Hematopoietic multipotent progenitor cell treated with erythropoietin and hydrocortisone succinate and interleukin-3 and kit ligand, for 17 days (in vitro differentiated cells): ENCODE results near the gene SELENOM.

Experiments
- DNase-seq: peaks from one replicate; pipeline ENCODE4 v3.0.0-alpha.2; 2015; ENCODE audit warnings: low spot score

SELENOM gene, protein sequence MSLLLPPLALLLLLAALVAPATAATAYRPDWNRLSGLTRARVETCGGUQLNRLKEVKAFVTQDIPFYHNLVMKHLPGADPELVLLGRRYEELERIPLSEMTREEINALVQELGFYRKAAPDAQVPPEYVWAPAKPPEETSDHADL

DNA sequence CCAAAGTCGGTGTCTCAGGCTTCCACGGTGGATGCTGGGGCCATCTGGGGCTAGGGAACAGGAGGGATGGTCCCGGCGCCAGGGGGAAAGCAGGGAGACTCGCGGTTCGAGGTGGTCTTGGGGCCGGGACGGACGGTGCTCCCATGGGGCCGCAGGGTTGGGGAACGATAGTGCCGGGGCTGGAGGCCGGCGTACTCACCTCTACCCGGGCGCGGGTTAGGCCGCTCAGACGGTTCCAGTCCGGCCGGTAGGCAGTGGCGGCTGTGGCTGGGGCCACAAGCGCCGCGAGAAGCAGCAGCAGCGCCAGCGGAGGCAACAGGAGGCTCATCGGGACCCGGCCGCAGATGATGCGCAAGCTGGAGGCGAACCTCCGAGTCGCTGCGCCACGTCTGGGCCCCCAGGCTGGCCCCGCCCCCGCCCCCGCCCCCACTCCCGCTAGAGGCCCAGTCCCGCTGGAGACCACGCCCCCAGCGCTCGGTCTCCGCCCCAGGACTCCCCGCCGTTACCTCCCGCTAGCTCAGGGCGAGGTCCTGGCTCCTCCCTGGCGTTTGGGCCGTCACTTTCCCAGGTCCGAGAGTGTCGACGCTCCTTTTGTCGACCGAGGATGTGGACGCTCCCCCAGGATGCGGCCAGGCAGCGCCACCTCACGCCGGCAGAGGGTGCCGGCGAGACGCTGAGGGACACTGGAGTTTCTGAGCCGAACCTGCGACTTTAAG lies at the start of gene SELENOM:
Gene SELENOM (minus strand): TSS at position 391 of the 716 bp plus-strand sequence. CDS start 63 bp downstream, at position 328.
- peak; percentile 91 for DNase-seq

DNA sequence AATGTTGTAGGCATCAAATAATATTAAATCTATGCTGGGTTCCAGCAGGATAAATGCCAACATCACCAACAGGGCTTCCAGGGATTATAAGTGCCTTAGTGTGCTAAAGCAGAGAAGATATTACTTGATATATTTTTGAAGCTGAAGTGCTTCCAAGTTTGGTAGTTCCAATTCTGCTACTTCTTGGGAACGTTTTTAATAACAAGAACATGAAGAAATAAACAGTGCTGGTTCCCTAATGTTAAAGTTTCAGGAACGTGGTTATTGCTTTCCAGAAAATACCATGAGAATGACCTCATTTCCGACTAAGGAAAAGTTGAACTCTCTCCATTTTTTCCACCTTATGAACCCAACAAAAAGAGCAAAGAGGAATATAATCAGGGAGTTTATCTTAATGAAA lies 48.1 kb upstream of the SELENOM start:
- no peak for DNase-seq

DNA sequence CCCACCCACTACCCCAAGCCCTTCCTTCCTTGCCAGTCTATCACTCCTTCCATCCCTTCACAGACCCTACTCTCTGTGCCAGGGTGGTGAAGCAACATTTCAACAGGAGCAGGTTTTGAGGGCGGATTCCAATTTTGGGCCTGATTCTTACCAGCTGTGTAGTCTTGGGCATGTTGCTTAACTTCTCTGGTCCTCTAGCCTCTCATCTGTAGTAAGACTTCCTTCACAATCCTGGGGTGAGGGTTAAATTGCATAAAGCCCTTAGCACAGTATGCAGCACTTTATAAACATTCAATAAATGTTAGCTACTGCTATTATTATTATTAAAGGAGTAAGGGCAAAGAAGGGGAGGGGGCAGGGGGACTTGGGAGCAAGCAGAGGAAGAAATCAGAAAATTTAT lies 47.6 kb upstream of the SELENOM start:
- no peak for DNase-seq

DNA sequence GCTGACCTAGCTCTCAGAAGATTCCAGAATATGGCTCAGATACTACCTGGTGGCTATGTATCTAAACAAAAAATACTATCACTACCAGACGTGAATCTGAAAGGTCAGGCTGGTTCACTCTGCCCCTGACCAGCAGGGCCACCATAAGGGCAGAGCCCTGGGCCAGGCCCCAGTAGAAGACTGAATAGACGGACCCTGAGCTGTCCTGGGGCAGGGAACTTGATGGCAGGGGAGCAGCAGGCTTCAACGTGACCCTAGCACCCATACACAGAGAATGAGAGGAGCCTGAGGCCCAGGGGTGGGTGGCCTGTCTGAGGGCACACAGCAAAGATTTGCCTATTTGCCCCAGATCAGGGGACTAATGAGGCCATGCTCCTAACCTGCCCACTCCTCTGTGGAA lies 46.0 kb upstream of the SELENOM start:
- DNase-seq, result no peak

DNA sequence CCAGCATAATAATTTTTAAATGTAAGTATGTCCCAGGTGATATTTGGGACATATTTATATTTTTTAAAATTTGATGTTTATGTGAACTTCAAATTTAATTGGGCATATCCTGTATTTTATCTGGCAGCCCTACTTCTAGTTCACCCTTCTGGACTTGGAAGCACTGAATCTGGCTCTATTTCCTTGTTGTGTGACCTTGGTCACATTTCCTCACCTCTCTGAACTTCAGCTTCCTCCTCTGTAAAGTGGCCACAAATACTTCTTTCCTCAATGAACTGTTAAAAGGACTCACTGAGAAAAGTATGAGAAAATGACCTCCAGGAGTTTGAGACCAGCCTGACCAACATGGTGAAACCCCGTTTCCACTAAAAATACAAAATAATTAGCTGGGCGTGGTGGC lies 44.5 kb upstream of the SELENOM start:
- no peak for DNase-seq

DNA sequence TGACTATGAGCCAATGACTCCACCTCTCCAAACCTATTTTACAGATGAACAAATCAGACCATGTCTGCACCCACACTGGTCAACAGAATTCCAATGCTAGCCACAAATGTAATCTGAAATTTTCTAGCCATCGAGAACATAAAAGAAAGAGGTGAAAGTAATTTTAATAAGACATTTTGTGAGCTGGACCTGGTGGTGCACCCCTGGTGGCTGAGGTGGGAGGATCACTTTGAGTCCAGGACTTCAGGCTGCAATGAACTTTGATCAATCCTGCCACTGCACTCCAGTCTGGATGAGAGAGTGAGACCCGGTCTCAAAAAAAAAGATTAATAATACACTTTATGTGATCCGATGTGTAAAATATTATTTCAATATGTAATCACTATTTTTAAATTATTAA lies 43.2 kb upstream of the SELENOM start:
- no peak for DNase-seq

DNA sequence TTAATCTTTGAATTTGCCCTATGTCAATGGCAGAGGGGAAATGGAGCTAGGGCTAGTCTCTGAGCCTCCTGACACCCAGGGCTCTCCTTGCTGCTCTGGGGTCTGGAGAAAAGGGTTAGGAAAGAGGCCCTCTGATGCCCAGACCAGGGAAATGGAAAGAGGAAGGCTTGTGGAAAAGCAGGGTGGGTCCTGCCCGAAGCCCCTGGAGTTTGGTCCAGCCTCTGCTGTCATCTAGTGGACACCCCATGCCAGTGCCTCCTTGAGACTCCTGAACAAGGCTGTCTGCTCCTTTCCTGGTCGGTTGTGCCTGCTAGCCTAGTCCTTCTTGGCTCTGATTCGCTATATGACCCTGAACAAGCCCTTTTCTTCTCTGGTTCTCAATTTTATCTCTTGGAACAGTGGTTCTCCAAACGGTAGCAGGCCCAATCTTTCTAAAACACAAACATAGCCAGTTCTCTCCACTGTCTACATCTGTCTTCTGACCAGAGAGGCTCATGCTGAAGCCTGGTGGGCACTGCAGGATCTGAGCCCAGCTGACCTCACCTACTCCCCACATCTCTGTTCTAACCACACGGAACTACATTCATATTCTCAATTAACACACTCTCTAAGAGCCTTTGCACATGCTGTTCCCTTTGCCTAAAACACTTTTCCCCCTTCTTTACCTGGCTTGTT lies 41.7 kb upstream of the SELENOM start:
- no peak for DNase-seq

DNA sequence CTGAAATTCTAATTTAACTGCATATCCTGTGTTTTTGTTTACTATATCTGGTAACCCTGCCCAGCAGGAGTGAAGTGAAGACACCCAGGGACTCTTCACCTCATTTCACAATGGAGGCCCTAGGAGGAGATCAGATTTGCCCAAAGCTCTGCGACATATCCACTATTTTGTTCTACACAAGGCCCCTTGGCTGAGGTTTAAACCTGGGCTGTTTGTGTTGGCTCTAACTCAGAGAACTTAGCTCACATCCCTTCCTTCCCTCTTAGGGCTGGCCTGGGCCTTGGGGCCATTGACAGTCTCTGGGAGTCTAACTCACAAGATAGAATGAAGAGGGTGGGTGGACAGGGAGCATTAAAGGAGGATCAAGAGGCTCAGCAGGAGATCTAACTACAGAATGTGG lies 41.1 kb upstream of the SELENOM start:
- no peak for DNase-seq

DNA sequence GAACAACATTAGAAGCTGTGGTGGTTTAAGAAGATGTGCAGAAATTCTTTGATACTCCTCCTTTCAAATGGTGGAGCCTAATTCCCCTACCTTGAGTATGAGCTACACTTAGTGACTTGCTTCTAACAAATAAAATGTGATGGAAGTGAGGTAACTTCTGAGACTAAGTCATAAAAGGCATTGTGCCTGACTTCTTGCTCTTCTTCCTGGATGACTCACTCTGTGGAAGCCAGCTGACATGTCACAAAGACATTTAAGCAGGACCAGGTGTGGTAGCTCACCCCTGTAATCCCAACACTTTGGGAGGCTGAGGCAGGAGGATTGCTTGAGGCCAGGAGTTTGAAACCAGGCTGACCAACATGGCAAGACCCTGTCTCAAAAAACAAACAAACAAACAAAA lies 36.9 kb upstream of the SELENOM start:
- DNase-seq, result no peak

DNA sequence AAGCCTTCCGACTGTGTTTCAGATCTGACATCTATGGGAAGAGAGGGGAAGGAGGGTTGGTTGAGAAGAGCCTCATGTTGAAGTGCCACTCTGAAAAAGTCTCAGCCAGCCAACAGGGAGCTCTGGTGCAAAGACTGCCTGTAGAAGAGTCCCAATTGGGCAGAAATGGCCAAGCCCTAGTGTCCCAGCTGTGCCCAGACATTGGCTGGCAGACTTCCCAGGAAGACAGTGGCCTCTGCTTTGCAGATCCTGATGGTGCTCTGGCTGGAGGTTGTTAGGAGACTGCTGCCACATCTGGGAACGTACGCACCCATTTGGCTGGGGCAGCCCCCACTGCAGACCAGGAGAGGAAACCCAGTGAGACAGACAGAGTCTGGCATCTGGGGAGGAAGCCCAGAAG lies 36.2 kb upstream of the SELENOM start:
- DNase-seq, result no peak

DNA sequence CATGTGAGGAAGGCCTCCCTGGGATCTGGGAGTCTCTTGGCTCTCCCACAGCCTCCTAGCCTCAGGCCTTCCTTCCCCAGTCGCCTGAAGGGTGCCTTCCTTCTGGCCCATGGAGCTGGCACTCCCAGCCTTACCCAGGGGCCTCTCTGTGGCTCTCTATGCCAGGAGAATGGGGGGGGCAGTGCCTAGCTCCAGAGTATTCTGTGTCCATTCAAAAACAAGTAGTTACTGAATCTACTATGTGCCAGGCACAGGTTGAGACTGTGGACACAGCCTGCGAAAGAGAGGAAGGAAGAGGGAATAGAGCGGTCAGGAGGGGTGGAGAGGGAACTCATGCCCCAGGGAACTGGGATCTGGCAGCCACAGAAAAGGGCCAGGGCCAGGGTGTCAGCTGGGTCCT lies 35.7 kb upstream of the SELENOM start:
- DNase-seq, result no peak

DNA sequence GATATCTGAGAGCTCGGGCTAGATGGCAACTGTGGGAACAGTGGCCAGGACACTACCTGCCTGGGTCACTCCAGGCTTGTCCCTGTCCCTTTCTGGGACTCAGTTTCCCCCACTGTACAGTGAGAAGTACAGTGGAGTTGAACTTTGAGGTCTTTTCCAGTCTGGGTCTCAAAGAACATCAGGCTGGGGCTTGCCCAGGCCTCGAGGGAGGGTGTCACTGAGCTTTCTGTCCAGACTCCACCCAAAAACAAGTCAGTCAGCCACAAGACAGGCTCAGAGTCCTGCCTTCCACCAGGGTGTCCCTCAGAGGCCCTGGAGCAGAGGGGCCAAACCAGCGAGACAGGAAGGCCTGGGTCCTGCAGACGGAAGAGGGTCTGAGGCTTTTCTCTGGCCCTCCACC lies 34.9 kb upstream of the SELENOM start:
- no peak for DNase-seq

DNA sequence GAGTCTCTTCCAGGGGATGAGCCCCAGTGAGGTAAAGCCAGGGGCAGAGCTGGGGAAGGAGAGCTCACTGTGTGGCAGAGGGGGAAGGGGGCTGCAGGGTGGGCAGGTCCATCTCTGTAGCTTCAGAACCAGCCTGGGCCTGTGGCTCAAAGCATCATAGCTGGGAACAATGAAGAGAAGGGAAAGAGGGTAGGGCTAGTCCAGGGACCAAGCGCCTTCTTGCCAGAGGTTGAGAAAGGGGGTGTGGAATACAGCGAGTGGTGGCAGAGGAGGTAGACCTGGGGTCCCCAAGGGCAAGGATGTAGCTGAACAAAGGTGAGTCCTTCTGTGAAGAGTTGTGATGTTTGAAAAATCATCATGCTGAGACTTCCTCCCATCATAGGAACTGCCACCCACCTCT lies 34.2 kb upstream of the SELENOM start:
- no peak for DNase-seq

DNA sequence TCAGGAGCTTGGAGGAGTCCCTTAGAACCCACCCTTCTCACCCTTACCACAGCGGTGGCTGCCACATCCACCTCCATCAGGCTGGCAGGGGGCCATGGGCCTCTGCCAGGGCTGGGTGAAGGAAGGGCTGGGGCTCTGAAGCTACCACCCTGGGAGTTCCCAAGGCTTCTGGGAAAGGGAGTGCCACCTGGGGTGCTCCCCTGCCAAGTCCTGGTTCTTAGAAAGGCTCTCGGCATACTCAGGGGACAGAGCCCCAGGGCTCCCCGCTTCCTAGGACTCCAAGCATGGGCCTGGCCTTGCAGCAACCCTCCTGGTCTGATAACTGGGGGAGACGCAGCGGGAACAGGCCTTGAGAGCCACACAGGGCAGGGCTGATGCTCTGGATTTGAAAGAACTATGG lies 33.4 kb upstream of the SELENOM start:
- DNase-seq, result no peak

DNA sequence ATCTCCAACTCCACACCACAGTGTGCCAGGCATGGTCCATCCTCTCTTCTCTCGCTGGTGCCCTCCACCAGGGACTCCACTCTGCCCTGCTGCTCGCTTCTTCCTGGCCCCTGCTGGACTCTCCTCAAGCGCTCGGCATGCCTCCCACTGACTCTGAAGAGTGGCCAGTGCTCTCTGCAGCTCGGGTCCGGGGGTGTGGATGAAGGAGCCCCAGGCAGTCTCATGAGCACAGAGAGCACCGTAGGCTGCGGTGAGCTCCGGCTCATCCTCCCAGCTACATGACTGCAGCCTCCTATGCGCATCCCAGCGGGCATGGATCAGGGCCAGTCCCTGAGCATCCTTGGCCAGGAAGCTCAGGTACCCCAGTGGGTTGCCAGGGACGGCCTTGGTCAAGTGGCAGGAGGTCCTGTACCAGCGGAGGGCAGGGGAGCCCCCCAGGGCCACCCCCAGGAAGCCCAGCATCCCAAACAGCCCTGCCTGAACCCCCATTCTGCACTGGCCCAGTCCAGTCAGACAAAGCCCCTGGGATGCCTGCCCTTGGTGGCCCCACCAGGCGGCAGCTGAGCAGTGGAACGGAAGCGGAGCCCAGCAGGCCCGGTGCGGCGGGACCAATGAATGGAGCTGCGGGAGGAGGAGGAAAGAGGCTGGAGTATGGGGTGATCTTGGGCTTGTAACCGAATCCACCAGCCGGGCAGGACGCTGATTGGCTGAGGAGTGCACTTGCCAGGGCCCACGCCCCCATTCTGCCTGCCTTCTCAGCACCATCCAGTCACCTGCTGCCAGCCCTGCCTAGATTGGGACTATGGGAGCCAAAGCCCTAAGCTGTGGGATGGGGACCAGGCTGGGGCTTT lies 32.7 kb upstream of the SELENOM start, which contains the start of gene PLA2G3:
Gene PLA2G3 (minus strand): TSS at position 643 of the 851 bp plus-strand sequence. CDS start 154 bp downstream, at position 489.
- DNase-seq, result no peak

DNA sequence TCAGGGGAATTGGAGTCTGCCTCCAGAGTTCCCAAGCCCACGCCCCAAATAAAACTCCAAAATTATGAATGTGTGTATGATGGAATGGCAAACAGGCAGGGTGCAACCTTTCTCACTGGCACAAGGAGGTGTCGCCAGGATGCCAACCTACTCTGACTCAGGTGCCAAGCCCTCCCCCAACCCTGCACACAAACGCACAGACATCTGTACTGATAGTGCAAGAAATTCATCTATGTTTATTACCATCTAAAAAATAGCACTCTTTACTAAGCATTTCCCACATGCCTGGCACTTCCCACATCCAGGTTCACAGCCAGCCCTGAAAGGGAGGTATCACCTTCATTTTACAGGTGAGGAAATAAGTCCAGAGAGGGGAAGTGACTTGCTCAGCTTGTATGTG lies 31.7 kb upstream of the SELENOM start:
- DNase-seq, result no peak

DNA sequence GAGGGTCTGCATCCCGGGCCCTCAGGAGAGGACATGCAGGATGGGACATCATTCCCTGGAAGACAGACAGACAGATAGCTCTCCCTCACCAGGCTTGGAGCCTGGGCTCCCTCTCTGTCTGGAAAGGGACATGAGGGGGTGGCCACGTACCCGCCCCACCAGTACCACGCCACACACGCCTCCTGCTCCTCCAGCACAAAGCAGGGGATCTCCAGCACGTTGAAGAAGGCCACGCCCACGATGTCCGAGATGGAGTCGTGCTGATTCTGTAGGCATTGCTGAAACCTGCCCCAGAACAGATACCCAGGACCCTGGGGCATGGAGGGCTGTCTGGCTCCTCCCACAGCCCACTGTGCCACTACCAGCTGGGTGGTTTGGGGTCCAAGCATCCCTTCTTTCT lies 30.8 kb upstream of the SELENOM start:
- DNase-seq, result no peak

DNA sequence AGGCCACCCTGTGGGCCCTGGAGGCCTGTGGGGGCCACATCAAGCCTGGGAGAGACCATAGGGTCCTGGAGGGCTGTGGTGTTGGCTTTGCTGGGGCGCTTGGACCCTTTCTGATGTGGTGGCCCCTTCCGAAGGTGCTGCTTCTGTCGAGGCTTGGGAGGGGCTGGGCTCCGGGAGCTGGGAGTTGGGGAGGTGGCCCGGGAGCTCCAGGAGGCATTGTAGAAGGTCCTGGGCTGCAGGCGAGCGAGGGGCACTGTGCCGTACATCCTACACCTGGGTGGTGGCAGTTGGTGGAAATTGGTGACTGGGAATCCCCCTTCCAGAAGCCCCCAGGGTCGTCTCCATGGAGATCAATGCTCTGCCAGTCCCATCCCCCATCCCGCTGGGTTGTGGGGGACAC lies 30.4 kb upstream of the SELENOM start:
- no peak for DNase-seq

DNA sequence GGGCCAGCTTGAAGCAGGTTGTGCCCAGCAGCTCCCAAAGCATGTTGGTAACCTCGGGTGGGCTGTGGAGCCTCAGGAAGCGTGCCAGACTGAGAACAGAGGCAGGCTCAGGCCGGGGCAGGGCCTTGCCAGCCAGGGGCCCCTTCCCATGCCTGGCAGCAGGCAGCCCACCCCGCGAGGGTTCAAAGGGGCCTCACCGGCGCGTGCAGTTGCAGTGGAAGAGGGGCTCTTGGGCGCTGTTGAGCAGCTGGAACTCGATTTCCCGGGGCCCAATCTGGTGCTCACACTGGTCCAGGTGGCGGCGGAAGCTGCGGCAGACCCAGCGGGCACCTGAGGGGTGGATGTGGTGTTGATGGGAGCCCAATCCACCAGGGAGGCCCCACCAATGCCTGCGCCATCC lies 29.3 kb upstream of the SELENOM start:
- no peak for DNase-seq

DNA sequence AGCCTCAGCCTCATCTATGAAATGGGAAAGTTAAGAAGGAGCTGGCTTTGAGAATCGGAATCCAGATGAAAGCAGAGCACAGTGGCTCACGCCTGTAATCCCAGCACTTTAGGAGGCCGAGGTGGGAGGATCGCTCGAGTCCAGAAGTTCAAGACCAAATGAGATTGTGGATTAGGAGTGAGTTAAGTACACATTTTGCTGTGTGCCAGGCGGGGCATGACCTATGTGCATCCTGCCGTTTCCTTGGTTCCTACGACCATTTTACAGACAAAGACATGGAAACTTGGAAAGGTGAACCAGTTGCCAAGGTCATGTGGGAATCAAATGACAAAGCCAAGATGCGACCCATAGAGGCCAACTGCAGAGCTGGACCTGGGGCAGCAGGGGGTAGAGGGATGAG lies 28.8 kb upstream of the SELENOM start:
- no peak for DNase-seq

DNA sequence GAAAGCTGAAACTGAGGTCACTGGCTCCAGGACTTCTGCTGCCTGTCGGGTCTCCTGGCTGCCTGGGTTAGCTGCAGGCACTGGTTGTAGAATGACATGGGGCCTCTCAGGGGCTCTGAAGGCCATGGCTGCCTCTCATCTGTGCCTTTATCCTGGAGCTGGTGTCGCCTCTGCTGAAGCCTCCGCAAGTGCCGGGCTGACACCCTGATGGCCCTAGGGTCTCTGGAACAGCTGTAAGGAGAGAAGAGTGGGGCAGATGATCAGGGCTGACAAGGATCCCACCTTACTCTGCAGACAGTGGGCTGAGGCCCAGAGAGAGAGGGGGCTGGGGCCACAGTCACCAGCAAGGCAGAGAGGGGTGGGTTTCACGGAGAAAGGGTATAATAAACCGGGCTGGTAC lies 28.3 kb upstream of the SELENOM start:
- DNase-seq, result no peak

DNA sequence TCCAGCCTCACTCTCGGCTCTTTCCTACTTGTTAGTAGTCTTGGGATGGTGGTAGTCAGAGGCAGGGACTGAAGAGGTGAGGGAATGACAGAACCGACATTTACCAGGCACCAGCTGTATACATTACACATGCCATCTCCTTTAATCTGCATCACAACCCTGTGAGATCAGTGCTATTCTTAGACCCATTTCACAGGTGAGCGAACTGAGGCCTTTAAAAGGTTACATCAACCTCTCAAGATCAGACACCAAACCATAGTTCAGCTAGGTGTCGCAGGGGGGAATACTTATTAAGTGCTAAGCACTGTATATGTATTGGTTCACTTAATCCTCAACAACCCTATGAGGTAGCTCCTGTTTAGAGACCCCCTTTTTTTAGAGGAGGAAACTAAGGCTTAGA lies 27.3 kb upstream of the SELENOM start:
- no peak for DNase-seq

DNA sequence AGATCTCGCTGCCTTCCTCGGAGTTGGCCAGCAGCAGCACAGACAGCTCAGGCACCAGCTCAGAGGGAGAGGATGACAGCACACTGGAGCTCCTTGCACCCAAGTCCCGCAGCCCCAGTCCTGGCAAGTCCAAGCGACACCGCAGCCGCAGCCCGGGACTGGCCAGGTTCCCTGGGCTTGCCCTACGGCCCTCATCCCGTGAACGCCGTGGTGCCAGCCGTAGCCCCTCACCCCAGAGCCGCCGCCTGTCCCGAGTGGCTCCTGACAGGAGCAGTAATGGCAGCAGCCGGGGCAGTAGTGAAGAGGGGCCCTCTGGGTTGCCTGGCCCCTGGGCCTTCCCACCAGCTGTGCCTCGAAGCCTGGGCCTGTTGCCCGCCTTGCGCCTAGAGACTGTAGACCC lies 26.5 kb upstream of the SELENOM start:
- no peak for DNase-seq
